Measurements from ENCODE around the gene ECE2. TPM values are rescaled to one million over a fixed set of nuclear protein-coding genes. Genes with fewer than 3 reads are reported as not detected.

ECE2 gene
- total and polyA plus RNA-seq, 2 experiments from 2014 or later = not detected

- peaks cover 35% of the 10 kb centered on the region for H4K20me1 ChIP-seq (ENCODE audit: insufficient read depth, poor library complexity, severe bottlenecking)
- 91% methylated on average over 14 of the region's 15 CpGs for WGBS (ENCODE audit: low lambda C conversion rate, missing lambda C conversion rate)
- peak overlapping the region; percentile 100 for H3K27ac ChIP-seq
- no peak overlapping the region for H2AFZ ChIP-seq
- no peaks in the 10 kb centered on the region for H3K9me2 ChIP-seq (replicated peaks; ENCODE audit: insufficient read depth)
- peaks cover 16% of the 10 kb centered on the region for H3K4me1 ChIP-seq (ENCODE audit: insufficient read depth)
- DNase-seq (ENCODE audit: low spot score) = peak; percentile 52
- H3K27me3 ChIP-seq = no peaks in the 10 kb centered on the region
- peaks cover 29% of the 10 kb centered on the region for H3K79me2 ChIP-seq
- TF ChIP-seq CTCF (IDR thresholded peaks at IDR 0.05; ENCODE audit: poor library complexity) (no peak), EZH2 (IDR thresholded peaks at IDR 0.05; ENCODE audit: borderline replicate concordance) (no peak), EZH2phosphoT487 (IDR thresholded peaks at IDR 0.05; ENCODE audit: low read depth, severe bottlenecking, unreplicated experiment) (no peak)
- no peaks in the 10 kb centered on the region for H3K9me3 ChIP-seq (ENCODE audit: low read depth)
- H3K36me3 ChIP-seq (replicated peaks; ENCODE audit: insufficient read depth, low read depth) = no peaks in the 10 kb centered on the region
- no peak overlapping the region for H3K4me3 ChIP-seq
- H3K4me2 ChIP-seq = no peak overlapping the region
Measured at GRCh38 chr3:184334470-184335158, 58.8 kb downstream of the ECE2 start.

- peak overlapping the region; percentile 75 for H3K4me2 ChIP-seq
- 65% methylated on average over 4 of the region's 4 CpGs for WGBS (ENCODE audit: low lambda C conversion rate, missing lambda C conversion rate)
Measured at GRCh38 chr3:184335291-184335660, 59.5 kb downstream of the ECE2 start.

GRCh38 chr3:184335661-184336546, 60.1 kb downstream of the ECE2 start:
- Histone ChIP-seq H3K36me3 (replicated peaks; ENCODE audit: insufficient read depth, low read depth) (no peaks in the 10 kb centered on the region), H3K4me1 (ENCODE audit: insufficient read depth) (peaks cover 16% of the 10 kb centered on the region), H4K20me1 (ENCODE audit: insufficient read depth, poor library complexity, severe bottlenecking) (peaks cover 27% of the 10 kb centered on the region), H3K27ac (peak overlapping the region; percentile 100), H3K79me2 (peaks cover 38% of the 10 kb centered on the region), H3K9me2 (replicated peaks; ENCODE audit: insufficient read depth) (no peaks in the 10 kb centered on the region), H3K27me3 (no peaks in the 10 kb centered on the region), H3K9me3 (ENCODE audit: low read depth) (no peaks in the 10 kb centered on the region), H3K4me2 (peak overlapping the region; percentile 75), H2AFZ (peak overlapping the region; percentile 80), H3K4me3 (peak overlapping the region; percentile 82)
- peak; percentile 94 for DNase-seq (ENCODE audit: low spot score)
- no peak for TF ChIP-seq EZH2phosphoT487 (IDR thresholded peaks at IDR 0.05; ENCODE audit: low read depth, severe bottlenecking, unreplicated experiment)
- no peak for TF ChIP-seq EZH2 (IDR thresholded peaks at IDR 0.05; ENCODE audit: borderline replicate concordance)
- no peak for TF ChIP-seq CTCF (IDR thresholded peaks at IDR 0.05; ENCODE audit: poor library complexity)
- under 1% methylated on average over 41 of the region's 77 CpGs for WGBS (ENCODE audit: low lambda C conversion rate, missing lambda C conversion rate)

More at GRCh38 chr3:184335291-184335660, 59.5 kb downstream of the ECE2 start:
- peaks cover 34% of the 10 kb centered on the region for H3K79me2 ChIP-seq
- no peak for TF ChIP-seq EZH2 (IDR thresholded peaks at IDR 0.05; ENCODE audit: borderline replicate concordance)
- TF ChIP-seq CTCF (IDR thresholded peaks at IDR 0.05; ENCODE audit: poor library complexity) = no peak
- TF ChIP-seq EZH2phosphoT487 (IDR thresholded peaks at IDR 0.05; ENCODE audit: low read depth, severe bottlenecking, unreplicated experiment) = no peak
- peaks cover 31% of the 10 kb centered on the region for H4K20me1 ChIP-seq (ENCODE audit: insufficient read depth, poor library complexity, severe bottlenecking)
- peaks cover 16% of the 10 kb centered on the region for H3K4me1 ChIP-seq (ENCODE audit: insufficient read depth)
- no peaks in the 10 kb centered on the region for H3K27me3 ChIP-seq
- no peaks in the 10 kb centered on the region for H3K36me3 ChIP-seq (replicated peaks; ENCODE audit: insufficient read depth, low read depth)
- H3K9me3 ChIP-seq (ENCODE audit: low read depth) = no peaks in the 10 kb centered on the region
- DNase-seq (ENCODE audit: low spot score) = no peak
- peak overlapping the region; percentile 100 for H3K27ac ChIP-seq
- no peaks in the 10 kb centered on the region for H3K9me2 ChIP-seq (replicated peaks; ENCODE audit: insufficient read depth)
- H3K4me3 ChIP-seq = peak overlapping the region; percentile 82
- peak overlapping the region; percentile 80 for H2AFZ ChIP-seq

Data from hepatocyte (in vitro differentiated cells).